ENCODE results near the gene SLC39A1. TPM values are rescaled to one million over a fixed set of nuclear protein-coding genes. Genes with fewer than 3 reads are reported as not detected.
"Not testable (repeated sequence)": the region's sequence is repeated elsewhere in the genome, so short reads cannot be mapped to it uniquely, and the experiment has no call there.

The SLC39A1 gene
- total and polyA plus RNA-seq, 2 experiments from 2014 or later, result 87.3 to 220 TPM

DNA sequence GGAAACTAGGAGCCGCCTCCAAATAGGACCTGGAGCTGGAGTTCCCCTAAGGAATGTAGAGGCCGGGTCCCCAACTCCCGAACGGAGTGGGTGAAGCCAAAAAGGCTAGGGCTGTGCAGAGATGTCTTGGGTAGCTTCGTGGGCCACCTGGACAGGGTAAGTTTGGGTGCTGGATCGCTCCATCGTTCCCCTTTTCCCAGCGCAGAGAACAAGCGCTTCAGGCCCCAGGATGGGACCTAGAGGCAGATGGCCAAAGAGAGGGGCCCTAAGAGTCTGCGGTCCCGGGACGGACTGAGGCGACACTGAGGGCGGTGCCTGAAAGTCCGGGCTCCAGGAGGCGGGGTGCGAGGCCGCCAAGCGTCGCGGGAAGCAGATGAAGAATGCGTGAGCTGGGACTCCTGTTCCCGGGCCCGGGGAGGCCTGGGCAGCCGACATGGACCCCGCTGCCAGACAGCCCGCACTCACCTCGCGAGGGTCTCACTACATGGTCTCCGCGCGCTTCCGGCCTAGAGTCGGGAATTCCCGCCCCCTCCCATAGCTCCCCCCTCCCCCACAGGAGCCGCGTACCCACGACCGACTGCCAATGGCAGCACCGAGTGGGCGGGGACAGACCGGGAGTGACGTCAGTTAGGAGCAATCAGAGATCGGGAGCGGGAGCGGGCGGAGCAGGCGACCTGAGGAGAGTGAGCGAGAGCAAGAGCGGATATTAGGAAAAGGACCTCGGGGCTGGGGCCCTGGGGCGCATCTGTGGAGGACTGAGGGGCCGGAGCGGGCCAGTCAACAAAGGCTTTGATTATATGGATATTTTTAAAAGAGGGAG lies at the start of gene SLC39A1 (continued):
- TF ChIP-seq ZNF462 (CRISPR knock-in tag; IDR thresholded peaks at IDR 0.05), result no peak

DNA sequence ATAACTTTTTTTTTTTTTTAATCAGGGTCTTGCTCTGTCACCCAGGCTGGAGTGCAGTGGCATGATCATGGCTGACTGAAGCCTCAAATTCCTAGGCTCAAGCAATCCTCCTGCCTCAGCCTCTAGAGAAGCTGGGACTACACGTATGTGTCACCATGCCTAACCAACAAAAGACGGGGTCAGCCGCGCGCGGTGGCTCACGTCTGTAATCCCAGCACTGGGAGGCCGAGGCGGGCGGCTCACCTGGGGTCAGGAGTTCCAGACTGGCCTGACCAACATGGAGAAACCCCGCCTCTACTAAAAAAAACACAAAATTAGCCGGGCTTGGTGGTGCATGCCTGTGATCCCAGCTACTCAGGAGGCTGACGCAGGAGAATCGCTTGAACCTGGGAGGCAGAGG lies 49.2 kb upstream of the SLC39A1 start:
- not testable (repeated sequence) for H2AFZ ChIP-seq; H3K79me2 ChIP-seq (replicated peaks; ENCODE audit: insufficient read depth); H3K27me3 ChIP-seq (ENCODE audit: insufficient read depth); H3K9me3 Mint-ChIP-seq; DNase-seq (ENCODE audit: low spot score); H3K4me1 ChIP-seq (ENCODE audit: insufficient read depth); H3K36me3 ChIP-seq (ENCODE audit: insufficient read depth); H3K36me3 Mint-ChIP-seq (ENCODE audit: low read depth); H3K27ac Mint-ChIP-seq; H3K4me1 Mint-ChIP-seq; H3F3A ChIP-seq (replicated peaks; ENCODE audit: low read depth); H4K20me1 ChIP-seq (replicated peaks; ENCODE audit: insufficient read depth); H3K27me3 Mint-ChIP-seq (ENCODE audit: insufficient read depth, low read depth, poor library complexity); H3K9me2 ChIP-seq (ENCODE audit: insufficient read depth); H3K4me3 Mint-ChIP-seq; H3K27ac ChIP-seq (ENCODE audit: low read depth); H3K4me3 ChIP-seq; H3K4me2 ChIP-seq; ATAC-seq

DNA sequence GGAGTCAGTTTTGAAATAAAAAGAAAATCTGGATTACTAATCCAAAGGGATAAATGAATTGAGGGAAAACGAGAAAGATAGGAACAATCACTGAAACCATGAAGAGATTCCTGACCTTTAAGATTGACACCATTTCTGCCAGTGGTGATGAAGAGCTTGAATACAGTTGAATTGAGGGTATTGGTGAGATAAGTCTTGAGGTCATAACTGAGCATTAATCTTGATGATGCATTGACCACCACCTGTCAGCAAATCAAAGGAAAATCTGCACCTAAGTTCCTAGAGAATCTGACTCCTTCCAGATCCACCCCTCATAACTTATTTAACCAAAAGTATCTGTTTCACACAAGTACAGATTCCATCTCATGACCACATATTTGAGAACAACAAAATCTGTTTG lies 48.8 kb upstream of the SLC39A1 start:
- H3K4me3 Mint-ChIP-seq, result no peak overlapping the region
- TF ChIP-seq JUNB (IDR thresholded peaks at IDR 0.05; ENCODE audit: unreplicated experiment), result no peak
- no peak for TF ChIP-seq EZH2phosphoT487 (IDR thresholded peaks at IDR 0.05; ENCODE audit: unreplicated experiment)
- TF ChIP-seq ZNF331 (CRISPR knock-in tag; IDR thresholded peaks at IDR 0.05; ENCODE audit: low read depth), result no peak
- TF ChIP-seq EZH2 (IDR thresholded peaks at IDR 0.05; ENCODE audit: low read depth, unreplicated experiment), result no peak
- no peak for TF ChIP-seq POLR2AphosphoS5 (IDR thresholded peaks at IDR 0.05; ENCODE audit: low read depth)
- TF ChIP-seq, protein P1, sequence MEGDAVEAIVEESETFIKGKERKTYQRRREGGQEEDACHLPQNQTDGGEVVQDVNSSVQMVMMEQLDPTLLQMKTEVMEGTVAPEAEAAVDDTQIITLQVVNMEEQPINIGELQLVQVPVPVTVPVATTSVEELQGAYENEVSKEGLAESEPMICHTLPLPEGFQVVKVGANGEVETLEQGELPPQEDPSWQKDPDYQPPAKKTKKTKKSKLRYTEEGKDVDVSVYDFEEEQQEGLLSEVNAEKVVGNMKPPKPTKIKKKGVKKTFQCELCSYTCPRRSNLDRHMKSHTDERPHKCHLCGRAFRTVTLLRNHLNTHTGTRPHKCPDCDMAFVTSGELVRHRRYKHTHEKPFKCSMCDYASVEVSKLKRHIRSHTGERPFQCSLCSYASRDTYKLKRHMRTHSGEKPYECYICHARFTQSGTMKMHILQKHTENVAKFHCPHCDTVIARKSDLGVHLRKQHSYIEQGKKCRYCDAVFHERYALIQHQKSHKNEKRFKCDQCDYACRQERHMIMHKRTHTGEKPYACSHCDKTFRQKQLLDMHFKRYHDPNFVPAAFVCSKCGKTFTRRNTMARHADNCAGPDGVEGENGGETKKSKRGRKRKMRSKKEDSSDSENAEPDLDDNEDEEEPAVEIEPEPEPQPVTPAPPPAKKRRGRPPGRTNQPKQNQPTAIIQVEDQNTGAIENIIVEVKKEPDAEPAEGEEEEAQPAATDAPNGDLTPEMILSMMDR (conservative IDR thresholded peaks at IDR 0.05; ENCODE audit: low read depth in 2 of 2), result no peak
- TF ChIP-seq CREB1 (CRISPR knock-in tag; IDR thresholded peaks at IDR 0.05; ENCODE audit: low read depth), result no peak

More for the DNA sequence above, 48.8 kb upstream of the SLC39A1 start:
- H3K79me2 ChIP-seq (replicated peaks; ENCODE audit: insufficient read depth), result no peaks in the 10 kb centered on the region
- Mint-ChIP-seq H3K9me3 (no peaks in the 10 kb centered on the region; the same call in 2 of the 3 replicates), H3K27me3 (ENCODE audit: insufficient read depth, low read depth, poor library complexity) (peaks cover 5% of the 10 kb centered on the region), H3K4me1 (no peaks in the 10 kb centered on the region), H3K27ac (no peak overlapping the region), H3K36me3 (ENCODE audit: low read depth) (no peaks in the 10 kb centered on the region)
- ATAC-seq (no peak), DNase-seq (ENCODE audit: low spot score) (no peak)
- no peak overlapping the region for H3K4me3 ChIP-seq
- no peaks in the 10 kb centered on the region for H3K4me1 ChIP-seq (ENCODE audit: insufficient read depth)
- no peak overlapping the region for H2AFZ ChIP-seq
- H4K20me1 ChIP-seq (replicated peaks; ENCODE audit: insufficient read depth), result no peaks in the 10 kb centered on the region
- no peaks in the 10 kb centered on the region for H3F3A ChIP-seq (replicated peaks; ENCODE audit: low read depth)
- H3K4me2 ChIP-seq, result no peak overlapping the region
- no peak overlapping the region; the same call in 1 of the 2 replicates for H3K27ac ChIP-seq (ENCODE audit: low read depth)
- H3K9me2 ChIP-seq (ENCODE audit: insufficient read depth), result no peaks in the 10 kb centered on the region
- H3K27me3 ChIP-seq (ENCODE audit: insufficient read depth), result no peaks in the 10 kb centered on the region
- no peaks in the 10 kb centered on the region for H3K36me3 ChIP-seq (ENCODE audit: insufficient read depth)
